ELR (cell line): Measurements from ENCODE around the gene ZFPM1.

Experiments used
- DNase-seq: peaks from one replicate; pipeline ENCODE4 v3.0.0-alpha.2; 2015; ENCODE audit warnings: low read depth

Gene ZFPM1

DNA sequence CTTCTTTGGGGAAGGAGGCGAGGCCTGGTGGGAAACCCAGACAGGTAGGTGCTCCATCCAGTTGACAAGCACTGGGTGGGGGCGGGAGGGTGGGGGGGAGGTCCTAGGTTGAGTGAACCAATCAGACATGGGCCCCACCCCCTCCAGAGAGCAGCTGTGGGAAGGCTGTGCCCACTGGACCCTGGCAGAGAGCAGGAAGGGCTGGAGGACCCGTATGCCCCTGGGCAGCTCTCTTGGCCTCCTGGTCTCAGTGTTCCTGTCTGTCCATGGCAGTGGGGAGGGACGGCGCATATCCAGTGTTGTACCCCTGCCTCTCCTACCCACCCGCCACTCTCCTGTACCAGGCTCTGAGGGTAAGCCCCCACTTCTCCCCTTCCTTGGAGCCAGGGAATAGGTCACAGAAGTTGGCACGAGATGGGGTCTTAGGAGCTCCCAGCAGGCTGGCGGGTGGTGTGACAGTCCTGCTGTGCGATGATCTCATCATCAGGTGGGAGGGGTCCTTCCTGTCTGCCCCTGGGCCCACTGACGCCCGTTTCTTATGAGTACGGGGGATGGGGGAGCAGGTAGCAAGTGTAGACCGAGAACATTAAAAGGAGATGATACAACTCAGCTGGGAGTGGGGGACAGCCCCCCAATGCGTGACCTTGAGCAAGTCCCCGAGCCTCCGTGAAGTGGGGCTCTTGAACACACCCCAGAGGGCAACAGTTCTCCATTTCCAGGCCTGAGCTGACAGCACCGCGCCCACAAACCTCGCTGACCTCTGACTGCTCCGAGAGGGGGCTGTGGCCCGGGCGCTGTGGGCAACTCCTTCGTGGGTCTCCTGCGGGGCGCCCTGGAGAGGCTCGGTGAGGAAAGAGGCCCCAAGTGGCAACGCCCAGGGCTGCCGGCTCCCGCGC lies 1.2 kb upstream of the ZFPM1 start:
- DNase-seq: no peak

- DNase-seq: peak; percentile 94
Measured at GRCh38 chr16:88452482-88453216, 431 bp upstream of the ZFPM1 start.

GRCh38 chr16:88453611-88454522 lies 787 bp downstream of the ZFPM1 start:
- DNase-seq: peak; percentile 58

DNA sequence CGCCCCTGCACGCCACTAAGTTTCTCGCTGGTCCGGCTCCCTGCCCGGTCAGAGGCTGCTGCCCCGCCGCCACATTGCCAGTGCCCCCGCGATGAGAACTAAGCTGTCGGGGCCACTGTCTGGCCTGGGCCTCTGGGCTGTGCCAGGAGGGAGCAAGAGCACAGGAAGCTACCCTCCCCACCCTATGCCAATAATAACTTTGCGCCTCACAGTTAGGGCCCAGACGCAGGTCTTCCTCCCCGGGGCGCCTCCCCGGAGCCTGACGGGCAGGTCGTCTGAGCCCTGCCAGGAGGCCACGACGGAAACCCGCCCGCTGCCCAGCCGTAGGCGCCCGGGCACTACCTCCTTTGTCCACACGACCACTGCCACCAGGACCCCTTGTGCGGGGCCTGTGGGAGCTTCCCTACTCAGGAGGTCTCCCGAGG lies 1.5 kb downstream of the ZFPM1 start:
- peak; percentile 41 for DNase-seq

- peak; percentile 62 for DNase-seq
Measured at GRCh38 chr16:88455610-88456355, 2.7 kb downstream of the ZFPM1 start.

- DNase-seq: no peak
Measured at GRCh38 chr16:88456356-88457292, 3.5 kb downstream of the ZFPM1 start.

- DNase-seq: no peak
Measured at GRCh38 chr16:88458039-88458772, 5.1 kb downstream of the ZFPM1 start.

- DNase-seq: no peak
Measured at GRCh38 chr16:88458773-88459235, 5.7 kb downstream of the ZFPM1 start.

- DNase-seq: no peak
Measured at GRCh38 chr16:88459366-88460073, 6.4 kb downstream of the ZFPM1 start.

DNA sequence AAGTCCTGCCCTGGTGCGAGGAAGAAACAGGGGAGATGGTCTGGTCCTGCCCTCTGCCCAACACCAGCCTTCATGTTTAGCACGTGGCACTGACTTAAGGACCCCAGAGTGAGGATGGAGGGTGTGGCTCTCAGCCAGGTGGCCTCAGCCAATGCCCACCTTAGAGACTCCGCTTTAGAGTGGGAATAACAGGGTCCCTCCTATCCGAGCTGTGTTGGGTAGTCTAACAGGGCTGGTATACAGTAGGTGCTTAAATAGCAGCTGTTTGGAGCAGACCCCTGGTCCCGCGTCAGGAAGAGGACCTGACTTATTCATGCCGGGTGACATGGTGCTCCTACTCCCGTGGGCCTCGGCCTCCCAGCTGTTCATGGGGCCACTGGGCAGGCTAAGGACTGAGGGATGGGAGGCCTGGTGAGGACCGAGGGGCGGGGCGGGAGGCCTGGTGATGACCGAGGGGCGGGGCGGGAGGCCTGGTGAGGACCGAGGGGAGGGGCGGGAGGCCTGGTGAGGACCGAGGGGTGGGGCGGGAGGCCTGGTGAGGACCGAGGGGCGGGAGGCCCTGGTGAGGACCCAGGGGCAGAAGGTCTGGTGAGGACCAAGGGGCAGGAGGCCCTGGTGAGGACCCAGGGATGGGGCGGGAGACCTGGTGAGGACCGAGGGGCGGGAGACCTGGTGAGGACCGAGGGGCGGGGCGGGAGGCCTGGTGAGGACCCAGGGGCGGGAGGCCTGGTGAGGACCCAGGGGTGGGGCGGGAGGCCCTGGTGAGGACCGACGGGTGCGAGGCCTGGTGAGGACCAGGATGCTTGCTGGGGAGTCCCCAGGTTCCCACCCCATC lies 7.6 kb downstream of the ZFPM1 start:
- DNase-seq: no peak

DNA sequence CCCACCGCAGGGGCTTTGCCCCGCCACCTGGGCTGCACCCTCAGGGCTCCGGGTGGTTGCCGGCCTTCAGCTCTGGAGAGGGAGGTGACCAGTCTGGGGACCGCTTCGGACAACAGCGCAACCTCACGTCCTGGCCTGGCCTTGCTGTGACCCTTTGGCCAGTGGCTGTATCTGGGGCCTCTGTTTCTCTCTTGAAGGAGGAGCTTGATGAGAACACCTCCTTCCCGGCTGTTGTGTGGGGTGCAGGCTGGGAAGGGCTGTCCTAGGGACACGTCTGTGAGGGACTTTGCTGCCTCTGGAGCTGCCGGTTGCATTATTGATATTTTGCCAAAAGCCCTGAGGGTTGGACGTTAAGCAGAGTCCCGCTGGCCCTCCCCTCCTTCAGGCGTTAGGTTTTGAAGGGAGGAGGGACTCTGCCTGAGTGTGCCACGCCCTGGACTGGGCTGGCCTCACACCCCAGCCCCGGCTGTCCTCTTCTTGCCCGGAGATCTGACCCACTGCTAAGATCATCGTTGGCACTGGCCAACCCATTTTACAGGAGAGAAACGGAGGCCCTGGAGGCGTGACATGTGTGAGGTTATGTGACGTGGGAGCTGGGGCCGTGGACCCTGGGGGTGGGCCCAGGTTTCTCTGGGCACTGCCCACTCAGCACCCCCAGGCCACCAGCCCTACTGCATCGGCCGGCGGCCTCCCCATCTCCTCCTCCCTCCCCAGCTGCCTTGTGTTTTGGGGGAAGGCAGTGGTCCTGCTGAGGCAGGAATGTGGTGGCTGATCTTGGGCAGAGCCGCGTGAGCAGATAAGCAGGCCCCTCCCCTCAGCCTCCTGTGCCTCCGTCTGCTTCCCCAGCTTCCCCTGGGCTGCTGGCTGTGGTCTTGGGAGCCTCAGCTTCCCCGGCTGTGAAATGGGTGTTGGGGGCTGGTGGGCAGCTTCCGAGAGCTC lies 8.5 kb downstream of the ZFPM1 start:
- DNase-seq: no peak

DNA sequence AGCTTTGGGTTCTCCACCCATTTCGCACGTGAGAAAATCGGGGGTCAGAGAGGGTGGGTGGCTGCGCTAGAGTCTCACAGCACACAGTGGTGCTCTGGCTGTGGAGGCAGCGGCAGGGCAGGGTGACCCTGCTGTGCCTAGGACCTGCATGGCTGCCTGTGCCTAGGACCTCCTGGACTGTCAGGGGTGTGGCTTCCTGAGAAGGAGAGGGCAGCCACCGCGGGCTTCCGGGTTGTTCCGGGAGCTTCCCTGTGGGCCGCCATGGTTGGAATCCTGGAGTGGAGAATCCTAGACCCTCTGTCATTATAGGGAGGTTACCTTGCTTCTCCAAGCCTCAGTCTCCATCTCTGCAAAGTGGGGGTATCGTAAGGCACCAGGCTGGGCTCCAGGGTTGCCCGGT lies 9.3 kb downstream of the ZFPM1 start:
- no peak for DNase-seq

GRCh38 chr16:88463411-88463810 lies 10.3 kb downstream of the ZFPM1 start:
- no peak for DNase-seq

- DNase-seq: no peak
Measured at GRCh38 chr16:88464447-88465318, 11.6 kb downstream of the ZFPM1 start.

DNA sequence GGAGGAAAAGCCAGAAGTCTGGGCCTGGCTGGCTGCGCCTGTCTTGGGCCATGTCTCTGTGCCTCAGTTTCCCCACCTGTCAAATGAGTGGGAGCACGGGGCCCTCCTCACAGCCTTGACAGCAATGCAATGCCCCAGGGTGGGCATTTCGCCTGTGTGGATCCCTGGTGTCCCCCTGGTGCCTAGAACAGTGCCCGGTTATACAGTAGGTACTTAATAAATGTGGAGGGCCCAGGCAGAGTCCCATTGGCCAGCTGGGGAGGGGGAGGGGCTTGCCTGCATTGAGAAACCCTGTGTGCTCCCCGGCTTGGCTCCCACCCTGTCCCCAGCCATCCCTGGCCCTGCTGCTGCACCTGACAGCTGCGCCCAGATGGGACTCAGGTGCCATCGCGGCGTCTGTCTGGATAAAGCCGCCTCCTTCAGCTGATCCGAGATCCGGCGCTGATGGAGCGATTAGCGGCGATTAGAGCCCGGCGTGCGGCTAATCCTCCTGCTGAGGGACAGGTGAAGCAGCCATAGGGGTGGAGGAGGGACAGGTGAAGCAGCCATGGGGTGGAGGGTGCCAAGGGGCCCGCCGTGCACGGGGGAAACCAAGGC lies 12.4 kb downstream of the ZFPM1 start:
- DNase-seq: no peak
